GM12878 (cell line): ENCODE measurements around the gene PACSIN3.

ENCODE experiments used
- CREM ChIP-seq: IDR thresholded peaks from 2 replicates; pipeline ENCODE4 v1.6.1; 2014; ENCODE audit warnings: antibody characterized with exemption, low read depth
- EGR1 ChIP-seq, 2 experiments: IDR thresholded peaks; 1 replicate in 1 of 2; 2 replicates in 1 of 2; pipeline ENCODE4 v1.6.1; 2011 to 2012; ENCODE audit warnings: low read depth in 2 of 2, low read length in 2 of 2, borderline replicate concordance in 1 of 2, mild to moderate bottlenecking in 1 of 2, moderate library complexity in 1 of 2
- EZH2 ChIP-seq: IDR thresholded peaks from 2 replicates; pipeline ENCODE4 v1.6.1; 2012; ENCODE audit warnings: low read depth, mild to moderate bottlenecking, control low read depth, inconsistent platforms, low read length, borderline replicate concordance; ENCODE audit not compliant: control insufficient read depth
- HCFC1 ChIP-seq: fragments of 150-350 bp; IDR thresholded peaks from 2 replicates; pipeline ENCODE4 v1.6.1; 2014; ENCODE audit warnings: low read length
- RB1 ChIP-seq: fragments of 450-650 bp; formaldehyde crosslinking; IDR thresholded peaks from 2 replicates; pipeline ENCODE4 v1.6.1; 2017; ENCODE audit warnings: mild to moderate bottlenecking, borderline replicate concordance
- RFX5 ChIP-seq: IDR thresholded peaks from 2 replicates; pipeline ENCODE4 v1.6.1; 2011; ENCODE audit warnings: low read depth, low read length, improper control_type of control experiment
- SMARCA5 ChIP-seq: fragments of 450-650 bp; IDR thresholded peaks from 2 replicates; pipeline ENCODE4 v1.6.1; 2017; ENCODE audit warnings: mild to moderate bottlenecking
- SMC3 ChIP-seq: IDR thresholded peaks from 2 replicates; pipeline ENCODE4 v1.6.1; 2011; ENCODE audit warnings: low read length, improper control_type of control experiment, borderline replicate concordance
- SPI1 ChIP-seq: IDR thresholded peaks from 2 replicates; pipeline ENCODE4 v1.6.1; 2011; ENCODE audit warnings: low read depth, mild to moderate bottlenecking, low read length, moderate library complexity, borderline replicate concordance; ENCODE audit not compliant: insufficient read depth
- SRF ChIP-seq, 2 experiments: IDR thresholded peaks; 2 replicates each; pipeline ENCODE4 v1.6.1; 2011; ENCODE audit warnings: low read depth in 2 of 2, low read length in 2 of 2, mild to moderate bottlenecking in 1 of 2, moderate library complexity in 1 of 2
- STAT3 ChIP-seq: IDR thresholded peaks from 2 replicates; pipeline ENCODE4 v1.6.1; 2011; ENCODE audit warnings: low read depth, low read length, improper control_type of control experiment
- TF ChIP-seq, protein P1 (sequence below), 3 experiments: IDR thresholded peaks in 2 of 3; conservative IDR thresholded peaks in 1 of 3; 2 replicates each; pipeline ENCODE4 v1.5.1; 2011; ENCODE audit warnings: low read depth in 3 of 3, low read length in 3 of 3, mild to moderate bottlenecking in 3 of 3, control low read depth in 2 of 3, moderate library complexity in 2 of 3, inconsistent platforms in 1 of 3, mixed read lengths in 1 of 3; ENCODE audit not compliant: control insufficient read depth in 2 of 3, insufficient read depth in 1 of 3; ENCODE audit errors: extremely low read depth in 1 of 3
- TF ChIP-seq, protein P2 (sequence below): fragments of 450-650 bp; IDR thresholded peaks from 2 replicates; pipeline ENCODE4 v1.6.1; 2017; ENCODE audit warnings: mild to moderate bottlenecking, moderate library complexity

GRCh38 chr11:47154616-47155570, 31.3 kb downstream of the PACSIN3 start:
- TF ChIP-seq, protein P1, sequence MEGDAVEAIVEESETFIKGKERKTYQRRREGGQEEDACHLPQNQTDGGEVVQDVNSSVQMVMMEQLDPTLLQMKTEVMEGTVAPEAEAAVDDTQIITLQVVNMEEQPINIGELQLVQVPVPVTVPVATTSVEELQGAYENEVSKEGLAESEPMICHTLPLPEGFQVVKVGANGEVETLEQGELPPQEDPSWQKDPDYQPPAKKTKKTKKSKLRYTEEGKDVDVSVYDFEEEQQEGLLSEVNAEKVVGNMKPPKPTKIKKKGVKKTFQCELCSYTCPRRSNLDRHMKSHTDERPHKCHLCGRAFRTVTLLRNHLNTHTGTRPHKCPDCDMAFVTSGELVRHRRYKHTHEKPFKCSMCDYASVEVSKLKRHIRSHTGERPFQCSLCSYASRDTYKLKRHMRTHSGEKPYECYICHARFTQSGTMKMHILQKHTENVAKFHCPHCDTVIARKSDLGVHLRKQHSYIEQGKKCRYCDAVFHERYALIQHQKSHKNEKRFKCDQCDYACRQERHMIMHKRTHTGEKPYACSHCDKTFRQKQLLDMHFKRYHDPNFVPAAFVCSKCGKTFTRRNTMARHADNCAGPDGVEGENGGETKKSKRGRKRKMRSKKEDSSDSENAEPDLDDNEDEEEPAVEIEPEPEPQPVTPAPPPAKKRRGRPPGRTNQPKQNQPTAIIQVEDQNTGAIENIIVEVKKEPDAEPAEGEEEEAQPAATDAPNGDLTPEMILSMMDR (IDR thresholded peaks at IDR 0.05 in 2 of 3, conservative IDR thresholded peaks at IDR 0.05 in 1 of 3; ENCODE audit: control insufficient read depth in 2 of 3, extremely low read depth in 1 of 3, insufficient read depth in 1 of 3, low read depth in 3 of 3, low read length in 3 of 3), result no peak
- TF ChIP-seq SMC3, result no peak
- no peak for TF ChIP-seq STAT3
- TF ChIP-seq EGR1 (IDR thresholded peaks at IDR 0.05; ENCODE audit: borderline replicate concordance in 1 of 2, low read depth in 2 of 2, low read length in 2 of 2), result no peak
- no peak for TF ChIP-seq SRF (IDR thresholded peaks at IDR 0.05; ENCODE audit: low read depth in 2 of 2, low read length in 2 of 2)
- TF ChIP-seq RB1, result no peak
- TF ChIP-seq SPI1, result no peak
- TF ChIP-seq RFX5, result no peak
- TF ChIP-seq CREM, result no peak
- TF ChIP-seq, protein P2, sequence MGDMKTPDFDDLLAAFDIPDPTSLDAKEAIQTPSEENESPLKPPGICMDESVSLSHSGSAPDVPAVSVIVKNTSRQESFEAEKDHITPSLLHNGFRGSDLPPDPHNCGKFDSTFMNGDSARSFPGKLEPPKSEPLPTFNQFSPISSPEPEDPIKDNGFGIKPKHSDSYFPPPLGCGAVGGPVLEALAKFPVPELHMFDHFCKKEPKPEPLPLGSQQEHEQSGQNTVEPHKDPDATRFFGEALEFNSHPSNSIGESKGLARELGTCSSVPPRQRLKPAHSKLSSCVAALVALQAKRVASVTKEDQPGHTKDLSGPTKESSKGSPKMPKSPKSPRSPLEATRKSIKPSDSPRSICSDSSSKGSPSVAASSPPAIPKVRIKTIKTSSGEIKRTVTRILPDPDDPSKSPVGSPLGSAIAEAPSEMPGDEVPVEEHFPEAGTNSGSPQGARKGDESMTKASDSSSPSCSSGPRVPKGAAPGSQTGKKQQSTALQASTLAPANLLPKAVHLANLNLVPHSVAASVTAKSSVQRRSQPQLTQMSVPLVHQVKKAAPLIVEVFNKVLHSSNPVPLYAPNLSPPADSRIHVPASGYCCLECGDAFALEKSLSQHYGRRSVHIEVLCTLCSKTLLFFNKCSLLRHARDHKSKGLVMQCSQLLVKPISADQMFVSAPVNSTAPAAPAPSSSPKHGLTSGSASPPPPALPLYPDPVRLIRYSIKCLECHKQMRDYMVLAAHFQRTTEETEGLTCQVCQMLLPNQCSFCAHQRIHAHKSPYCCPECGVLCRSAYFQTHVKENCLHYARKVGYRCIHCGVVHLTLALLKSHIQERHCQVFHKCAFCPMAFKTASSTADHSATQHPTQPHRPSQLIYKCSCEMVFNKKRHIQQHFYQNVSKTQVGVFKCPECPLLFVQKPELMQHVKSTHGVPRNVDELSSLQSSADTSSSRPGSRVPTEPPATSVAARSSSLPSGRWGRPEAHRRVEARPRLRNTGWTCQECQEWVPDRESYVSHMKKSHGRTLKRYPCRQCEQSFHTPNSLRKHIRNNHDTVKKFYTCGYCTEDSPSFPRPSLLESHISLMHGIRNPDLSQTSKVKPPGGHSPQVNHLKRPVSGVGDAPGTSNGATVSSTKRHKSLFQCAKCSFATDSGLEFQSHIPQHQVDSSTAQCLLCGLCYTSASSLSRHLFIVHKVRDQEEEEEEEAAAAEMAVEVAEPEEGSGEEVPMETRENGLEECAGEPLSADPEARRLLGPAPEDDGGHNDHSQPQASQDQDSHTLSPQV, result no peak
- TF ChIP-seq HCFC1, result no peak
- no peak for TF ChIP-seq EZH2
- no peak for TF ChIP-seq SMARCA5
